ENCODE results near the gene MROH8. TPM values are rescaled to one million over a fixed set of nuclear protein-coding genes. Genes with fewer than 3 reads are reported as not detected.
"Not testable (repeated sequence)": the region's sequence is repeated elsewhere in the genome, so short reads cannot be mapped to it uniquely, and the experiment has no call there.

Gene MROH8
- total RNA-seq, 1 experiment from 2014 or later = 0.50 TPM

DNA sequence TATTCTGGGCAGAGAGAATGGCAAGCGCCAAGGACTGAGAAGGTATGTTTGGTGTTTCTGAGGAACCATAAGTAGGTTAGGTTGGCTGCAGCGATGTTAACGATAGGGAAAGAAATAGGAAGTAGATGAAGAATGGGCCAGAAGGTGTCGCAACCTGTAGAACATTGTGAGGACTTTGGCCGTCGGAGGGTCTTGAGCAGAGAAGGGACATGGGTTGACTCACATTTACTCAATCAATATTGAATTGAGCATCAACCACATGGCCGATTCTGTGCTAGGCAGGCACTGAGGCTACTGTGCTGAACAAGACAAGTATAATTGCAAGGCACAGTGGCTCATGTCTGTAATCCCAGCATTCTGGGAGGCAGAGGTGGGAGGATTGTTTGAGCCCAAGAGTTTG, 27.1 kb downstream of the MROH8 start (continued):
- TF ChIP-seq, protein P1, sequence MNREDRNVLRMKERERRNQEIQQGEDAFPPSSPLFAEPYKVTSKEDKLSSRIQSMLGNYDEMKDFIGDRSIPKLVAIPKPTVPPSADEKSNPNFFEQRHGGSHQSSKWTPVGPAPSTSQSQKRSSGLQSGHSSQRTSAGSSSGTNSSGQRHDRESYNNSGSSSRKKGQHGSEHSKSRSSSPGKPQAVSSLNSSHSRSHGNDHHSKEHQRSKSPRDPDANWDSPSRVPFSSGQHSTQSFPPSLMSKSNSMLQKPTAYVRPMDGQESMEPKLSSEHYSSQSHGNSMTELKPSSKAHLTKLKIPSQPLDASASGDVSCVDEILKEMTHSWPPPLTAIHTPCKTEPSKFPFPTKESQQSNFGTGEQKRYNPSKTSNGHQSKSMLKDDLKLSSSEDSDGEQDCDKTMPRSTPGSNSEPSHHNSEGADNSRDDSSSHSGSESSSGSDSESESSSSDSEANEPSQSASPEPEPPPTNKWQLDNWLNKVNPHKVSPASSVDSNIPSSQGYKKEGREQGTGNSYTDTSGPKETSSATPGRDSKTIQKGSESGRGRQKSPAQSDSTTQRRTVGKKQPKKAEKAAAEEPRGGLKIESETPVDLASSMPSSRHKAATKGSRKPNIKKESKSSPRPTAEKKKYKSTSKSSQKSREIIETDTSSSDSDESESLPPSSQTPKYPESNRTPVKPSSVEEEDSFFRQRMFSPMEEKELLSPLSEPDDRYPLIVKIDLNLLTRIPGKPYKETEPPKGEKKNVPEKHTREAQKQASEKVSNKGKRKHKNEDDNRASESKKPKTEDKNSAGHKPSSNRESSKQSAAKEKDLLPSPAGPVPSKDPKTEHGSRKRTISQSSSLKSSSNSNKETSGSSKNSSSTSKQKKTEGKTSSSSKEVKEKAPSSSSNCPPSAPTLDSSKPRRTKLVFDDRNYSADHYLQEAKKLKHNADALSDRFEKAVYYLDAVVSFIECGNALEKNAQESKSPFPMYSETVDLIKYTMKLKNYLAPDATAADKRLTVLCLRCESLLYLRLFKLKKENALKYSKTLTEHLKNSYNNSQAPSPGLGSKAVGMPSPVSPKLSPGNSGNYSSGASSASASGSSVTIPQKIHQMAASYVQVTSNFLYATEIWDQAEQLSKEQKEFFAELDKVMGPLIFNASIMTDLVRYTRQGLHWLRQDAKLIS (CRISPR knock-in tag; IDR thresholded peaks at IDR 0.05; ENCODE audit: borderline replicate concordance) = no peak
- no peak for TF ChIP-seq CBFB (CRISPR knock-in tag; IDR thresholded peaks at IDR 0.05; ENCODE audit: low read depth)
- TF ChIP-seq, protein P2, sequence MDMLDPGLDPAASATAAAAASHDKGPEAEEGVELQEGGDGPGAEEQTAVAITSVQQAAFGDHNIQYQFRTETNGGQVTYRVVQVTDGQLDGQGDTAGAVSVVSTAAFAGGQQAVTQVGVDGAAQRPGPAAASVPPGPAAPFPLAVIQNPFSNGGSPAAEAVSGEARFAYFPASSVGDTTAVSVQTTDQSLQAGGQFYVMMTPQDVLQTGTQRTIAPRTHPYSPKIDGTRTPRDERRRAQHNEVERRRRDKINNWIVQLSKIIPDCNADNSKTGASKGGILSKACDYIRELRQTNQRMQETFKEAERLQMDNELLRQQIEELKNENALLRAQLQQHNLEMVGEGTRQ (CRISPR knock-in tag; IDR thresholded peaks at IDR 0.05) = no peak

DNA sequence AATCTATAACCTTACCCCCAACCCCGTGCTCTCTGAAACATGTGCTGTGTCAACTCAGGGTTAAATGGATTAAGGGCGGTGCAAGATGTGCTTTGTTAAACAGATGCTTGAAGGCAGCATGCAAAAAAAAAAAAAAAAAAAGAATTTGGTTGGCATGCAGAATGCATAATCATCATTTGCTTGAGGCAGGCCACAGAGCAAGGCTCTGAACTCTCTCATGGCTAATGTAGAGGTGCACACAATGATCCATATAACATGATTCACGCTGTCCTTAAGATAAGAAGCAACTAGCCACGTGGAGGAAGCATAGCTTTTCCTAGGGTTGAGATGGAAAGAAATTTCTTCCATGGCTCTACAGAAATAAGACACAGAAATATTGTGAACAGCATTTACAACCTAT, 27.8 kb downstream of the MROH8 start:
- Mint-ChIP-seq H3K4me3 (no peak overlapping the region), H3K27me3 (ENCODE audit: low read depth) (no peaks in the 10 kb centered on the region; the same call in 1 of the 2 replicates), H3K27ac (no peak overlapping the region), H3K9me3 (peaks cover 22% of the 10 kb centered on the region), H3K36me3 (peaks cover 7% of the 10 kb centered on the region), H3K4me1 (no peaks in the 10 kb centered on the region)
- DNase-seq (ENCODE audit: low spot score) = no peak
- POLR2A ChIA-PET = no interaction called here
- no peak for ATAC-seq
- CTCF ChIA-PET = no interaction called here
- no peak for TF ChIP-seq GRHL2 (CRISPR knock-in tag; IDR thresholded peaks at IDR 0.05; ENCODE audit: insufficient replicate concordance, severe bottlenecking)
- TF ChIP-seq CBFB (CRISPR knock-in tag; IDR thresholded peaks at IDR 0.05; ENCODE audit: low read depth) = no peak
- no peak for TF ChIP-seq SMAD4 (CRISPR knock-in tag; IDR thresholded peaks at IDR 0.05)
- no peak for TF ChIP-seq ZNF232 (CRISPR knock-in tag; IDR thresholded peaks at IDR 0.05)
- no peak for TF ChIP-seq GABPB1 (CRISPR knock-in tag; IDR thresholded peaks at IDR 0.05)
- TF ChIP-seq ZNF138 (CRISPR knock-in tag; conservative IDR thresholded peaks at IDR 0.05) = no peak
- no peak for TF ChIP-seq SMAD3 (CRISPR knock-in tag; IDR thresholded peaks at IDR 0.05; ENCODE audit: borderline replicate concordance)

DNA sequence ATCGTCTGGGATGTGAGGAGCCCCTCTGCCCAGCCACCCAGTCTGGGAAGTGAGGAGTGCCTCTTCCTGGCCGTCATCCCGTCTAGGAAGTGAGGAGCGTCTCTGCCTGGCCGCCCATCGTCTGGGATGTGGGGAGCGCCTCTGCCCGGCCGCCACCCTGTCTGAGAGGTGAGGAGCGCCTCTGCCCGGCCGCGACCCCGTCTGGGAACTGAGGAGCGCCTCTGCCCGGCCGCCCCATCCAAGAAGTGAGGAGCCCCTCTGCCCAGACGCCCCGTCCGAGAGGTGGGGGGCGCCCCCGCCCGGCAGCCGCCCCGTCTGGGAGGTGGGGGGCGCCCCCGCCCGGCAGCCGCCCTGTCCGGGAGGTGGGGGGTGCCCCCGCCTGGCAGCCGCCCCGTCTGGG, 28.5 kb downstream of the MROH8 start:
- H3K4me3 Mint-ChIP-seq; H3K27me3 Mint-ChIP-seq (ENCODE audit: low read depth); ATAC-seq; H3K27ac Mint-ChIP-seq; CTCF ChIA-PET; DNase-seq (ENCODE audit: low spot score); H3K36me3 Mint-ChIP-seq; H3K4me1 Mint-ChIP-seq; POLR2A ChIA-PET: not testable (repeated sequence)
- peaks cover 22% of the 10 kb centered on the region for H3K9me3 Mint-ChIP-seq

DNA sequence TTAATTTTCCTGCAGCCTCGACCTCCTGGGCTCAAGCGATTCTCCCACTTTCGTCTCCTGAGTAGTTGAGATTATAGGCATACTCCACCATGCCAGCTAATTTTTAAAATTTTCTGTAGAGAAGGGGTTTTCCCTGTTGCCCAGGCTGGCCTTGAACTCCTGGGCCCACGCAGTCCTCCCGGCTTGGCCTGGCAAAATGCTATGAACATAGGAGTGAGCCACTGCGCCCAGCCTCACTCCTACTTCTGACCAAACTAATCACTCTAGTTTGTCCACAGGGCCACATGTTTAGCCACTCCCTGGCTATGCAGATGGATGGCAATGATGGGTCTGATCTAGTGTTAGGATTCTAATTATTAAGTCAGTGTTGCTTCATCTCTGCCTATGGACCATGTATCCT, 32.1 kb downstream of the MROH8 start:
- Mint-ChIP-seq H3K4me3 (no peak overlapping the region), H3K4me1 (no peaks in the 10 kb centered on the region), H3K9me3 (peaks cover 22% of the 10 kb centered on the region), H3K36me3 (peaks cover 7% of the 10 kb centered on the region), H3K27me3 (ENCODE audit: low read depth) (no peaks in the 10 kb centered on the region; the same call in 1 of the 2 replicates), H3K27ac (no peak overlapping the region)
- ATAC-seq = no peak
- DNase-seq (ENCODE audit: low spot score) = no peak
- no peak for TF ChIP-seq NR2C2 (CRISPR knock-in tag; IDR thresholded peaks at IDR 0.05)
- TF ChIP-seq, protein P3, sequence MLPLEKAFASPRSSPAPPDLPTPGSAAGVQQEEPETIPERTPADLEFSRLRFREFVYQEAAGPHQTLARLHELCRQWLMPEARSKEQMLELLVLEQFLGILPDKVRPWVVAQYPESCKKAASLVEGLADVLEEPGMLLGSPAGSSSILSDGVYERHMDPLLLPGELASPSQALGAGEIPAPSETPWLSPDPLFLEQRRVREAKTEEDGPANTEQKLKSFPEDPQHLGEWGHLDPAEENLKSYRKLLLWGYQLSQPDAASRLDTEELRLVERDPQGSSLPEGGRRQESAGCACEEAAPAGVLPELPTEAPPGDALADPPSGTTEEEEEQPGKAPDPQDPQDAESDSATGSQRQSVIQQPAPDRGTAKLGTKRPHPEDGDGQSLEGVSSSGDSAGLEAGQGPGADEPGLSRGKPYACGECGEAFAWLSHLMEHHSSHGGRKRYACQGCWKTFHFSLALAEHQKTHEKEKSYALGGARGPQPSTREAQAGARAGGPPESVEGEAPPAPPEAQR (CRISPR knock-in tag; IDR thresholded peaks at IDR 0.05) = no peak
- no peak for TF ChIP-seq NFATC4 (CRISPR knock-in tag; IDR thresholded peaks at IDR 0.05)
- TF ChIP-seq, protein P4, sequence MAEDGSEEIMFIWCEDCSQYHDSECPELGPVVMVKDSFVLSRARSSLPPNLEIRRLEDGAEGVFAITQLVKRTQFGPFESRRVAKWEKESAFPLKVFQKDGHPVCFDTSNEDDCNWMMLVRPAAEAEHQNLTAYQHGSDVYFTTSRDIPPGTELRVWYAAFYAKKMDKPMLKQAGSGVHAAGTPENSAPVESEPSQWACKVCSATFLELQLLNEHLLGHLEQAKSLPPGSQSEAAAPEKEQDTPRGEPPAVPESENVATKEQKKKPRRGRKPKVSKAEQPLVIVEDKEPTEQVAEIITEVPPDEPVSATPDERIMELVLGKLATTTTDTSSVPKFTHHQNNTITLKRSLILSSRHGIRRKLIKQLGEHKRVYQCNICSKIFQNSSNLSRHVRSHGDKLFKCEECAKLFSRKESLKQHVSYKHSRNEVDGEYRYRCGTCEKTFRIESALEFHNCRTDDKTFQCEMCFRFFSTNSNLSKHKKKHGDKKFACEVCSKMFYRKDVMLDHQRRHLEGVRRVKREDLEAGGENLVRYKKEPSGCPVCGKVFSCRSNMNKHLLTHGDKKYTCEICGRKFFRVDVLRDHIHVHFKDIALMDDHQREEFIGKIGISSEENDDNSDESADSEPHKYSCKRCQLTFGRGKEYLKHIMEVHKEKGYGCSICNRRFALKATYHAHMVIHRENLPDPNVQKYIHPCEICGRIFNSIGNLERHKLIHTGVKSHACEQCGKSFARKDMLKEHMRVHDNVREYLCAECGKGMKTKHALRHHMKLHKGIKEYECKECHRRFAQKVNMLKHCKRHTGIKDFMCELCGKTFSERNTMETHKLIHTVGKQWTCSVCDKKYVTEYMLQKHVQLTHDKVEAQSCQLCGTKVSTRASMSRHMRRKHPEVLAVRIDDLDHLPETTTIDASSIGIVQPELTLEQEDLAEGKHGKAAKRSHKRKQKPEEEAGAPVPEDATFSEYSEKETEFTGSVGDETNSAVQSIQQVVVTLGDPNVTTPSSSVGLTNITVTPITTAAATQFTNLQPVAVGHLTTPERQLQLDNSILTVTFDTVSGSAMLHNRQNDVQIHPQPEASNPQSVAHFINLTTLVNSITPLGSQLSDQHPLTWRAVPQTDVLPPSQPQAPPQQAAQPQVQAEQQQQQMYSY (CRISPR knock-in tag; IDR thresholded peaks at IDR 0.05) = no peak
- TF ChIP-seq, protein P5, sequence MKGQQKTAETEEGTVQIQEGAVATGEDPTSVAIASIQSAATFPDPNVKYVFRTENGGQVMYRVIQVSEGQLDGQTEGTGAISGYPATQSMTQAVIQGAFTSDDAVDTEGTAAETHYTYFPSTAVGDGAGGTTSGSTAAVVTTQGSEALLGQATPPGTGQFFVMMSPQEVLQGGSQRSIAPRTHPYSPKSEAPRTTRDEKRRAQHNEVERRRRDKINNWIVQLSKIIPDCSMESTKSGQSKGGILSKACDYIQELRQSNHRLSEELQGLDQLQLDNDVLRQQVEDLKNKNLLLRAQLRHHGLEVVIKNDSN (CRISPR knock-in tag; IDR thresholded peaks at IDR 0.05) = no peak
- no peak for TF ChIP-seq IRF2 (CRISPR knock-in tag; IDR thresholded peaks at IDR 0.05; ENCODE audit: borderline replicate concordance, low read depth)
- TF ChIP-seq, protein P6, sequence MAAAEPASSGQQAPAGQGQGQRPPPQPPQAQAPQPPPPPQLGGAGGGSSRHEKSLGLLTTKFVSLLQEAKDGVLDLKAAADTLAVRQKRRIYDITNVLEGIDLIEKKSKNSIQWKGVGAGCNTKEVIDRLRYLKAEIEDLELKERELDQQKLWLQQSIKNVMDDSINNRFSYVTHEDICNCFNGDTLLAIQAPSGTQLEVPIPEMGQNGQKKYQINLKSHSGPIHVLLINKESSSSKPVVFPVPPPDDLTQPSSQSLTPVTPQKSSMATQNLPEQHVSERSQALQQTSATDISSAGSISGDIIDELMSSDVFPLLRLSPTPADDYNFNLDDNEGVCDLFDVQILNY (CRISPR knock-in tag; IDR thresholded peaks at IDR 0.05) = no peak
- TF ChIP-seq CBFB (CRISPR knock-in tag; IDR thresholded peaks at IDR 0.05; ENCODE audit: low read depth) = no peak
- TF ChIP-seq ATF1 (CRISPR knock-in tag; IDR thresholded peaks at IDR 0.05) = no peak
- TF ChIP-seq ELF4 (CRISPR knock-in tag; IDR thresholded peaks at IDR 0.05; ENCODE audit: low read depth) = no peak
- ChIA-PET CTCF (no interaction called here), POLR2A (no interaction called here)
